22Rv1 (cell line): ENCODE data around the gene JPH3.

ENCODE experiments used
- H3K27ac ChIP-seq: fragments of 450-650 bp; 2 replicates; pipeline ENCODE4 v1.5.1; 2017
- ZFX ChIP-seq: fragments of 450-650 bp; IDR thresholded peaks from 2 replicates; pipeline ENCODE4 v1.6.1; 2017; ENCODE audit warnings: antibody characterized with exemption, borderline replicate concordance
- TF ChIP-seq, protein P1 (sequence below): fragments of 450-650 bp; IDR thresholded peaks from 2 replicates; pipeline ENCODE4 v1.5.1; 2017; ENCODE audit warnings: mild to moderate bottlenecking

Gene JPH3

DNA sequence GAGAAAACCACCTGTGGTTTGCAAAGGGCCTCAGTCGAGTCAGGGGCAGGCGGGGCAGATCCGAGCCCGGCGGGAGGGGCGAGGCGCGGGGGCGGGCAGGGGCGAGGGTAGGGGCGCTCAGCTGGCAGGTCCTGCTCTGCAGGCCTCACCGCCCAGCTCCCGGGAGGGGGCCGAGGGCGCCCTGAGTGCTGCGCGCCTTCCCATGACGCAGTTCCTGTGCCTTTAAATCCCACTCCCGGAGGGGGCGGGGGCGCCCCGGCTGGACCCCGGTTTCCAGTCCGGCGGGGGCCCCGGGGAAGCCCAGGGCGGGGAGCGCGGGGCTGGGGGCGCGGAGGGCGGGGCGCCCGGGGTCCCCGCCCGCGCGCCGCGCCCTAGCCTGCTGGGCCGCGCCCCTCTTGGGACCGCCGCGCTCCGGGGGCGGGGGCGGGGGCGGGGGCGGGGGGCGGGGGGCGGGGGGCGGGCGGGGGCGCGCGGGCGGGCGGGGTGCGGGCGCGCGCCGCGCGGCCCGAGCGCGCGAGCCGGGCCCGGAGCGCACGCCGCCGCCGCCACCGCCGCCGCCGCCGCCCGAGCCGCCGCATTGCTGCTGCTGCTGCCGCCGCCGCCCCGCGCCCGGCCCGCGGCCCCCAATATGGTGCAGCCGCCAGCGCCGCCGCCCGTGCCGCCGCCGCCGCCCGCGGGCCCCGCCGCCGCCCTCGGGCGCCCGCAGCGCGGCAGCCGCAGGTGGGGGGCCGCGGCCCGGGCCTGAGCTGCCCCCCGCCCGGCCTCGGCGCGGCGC lies at the start of gene JPH3:
JPH3 (plus strand) TSS at position 508 of the 775 bp plus-strand sequence. CDS start 639 bp downstream, outside the sequence.
- H3K27ac ChIP-seq = no peak within 1 kb of the TSS
- TF ChIP-seq, protein P1, sequence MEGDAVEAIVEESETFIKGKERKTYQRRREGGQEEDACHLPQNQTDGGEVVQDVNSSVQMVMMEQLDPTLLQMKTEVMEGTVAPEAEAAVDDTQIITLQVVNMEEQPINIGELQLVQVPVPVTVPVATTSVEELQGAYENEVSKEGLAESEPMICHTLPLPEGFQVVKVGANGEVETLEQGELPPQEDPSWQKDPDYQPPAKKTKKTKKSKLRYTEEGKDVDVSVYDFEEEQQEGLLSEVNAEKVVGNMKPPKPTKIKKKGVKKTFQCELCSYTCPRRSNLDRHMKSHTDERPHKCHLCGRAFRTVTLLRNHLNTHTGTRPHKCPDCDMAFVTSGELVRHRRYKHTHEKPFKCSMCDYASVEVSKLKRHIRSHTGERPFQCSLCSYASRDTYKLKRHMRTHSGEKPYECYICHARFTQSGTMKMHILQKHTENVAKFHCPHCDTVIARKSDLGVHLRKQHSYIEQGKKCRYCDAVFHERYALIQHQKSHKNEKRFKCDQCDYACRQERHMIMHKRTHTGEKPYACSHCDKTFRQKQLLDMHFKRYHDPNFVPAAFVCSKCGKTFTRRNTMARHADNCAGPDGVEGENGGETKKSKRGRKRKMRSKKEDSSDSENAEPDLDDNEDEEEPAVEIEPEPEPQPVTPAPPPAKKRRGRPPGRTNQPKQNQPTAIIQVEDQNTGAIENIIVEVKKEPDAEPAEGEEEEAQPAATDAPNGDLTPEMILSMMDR = no peak
- no peak for TF ChIP-seq ZFX

DNA sequence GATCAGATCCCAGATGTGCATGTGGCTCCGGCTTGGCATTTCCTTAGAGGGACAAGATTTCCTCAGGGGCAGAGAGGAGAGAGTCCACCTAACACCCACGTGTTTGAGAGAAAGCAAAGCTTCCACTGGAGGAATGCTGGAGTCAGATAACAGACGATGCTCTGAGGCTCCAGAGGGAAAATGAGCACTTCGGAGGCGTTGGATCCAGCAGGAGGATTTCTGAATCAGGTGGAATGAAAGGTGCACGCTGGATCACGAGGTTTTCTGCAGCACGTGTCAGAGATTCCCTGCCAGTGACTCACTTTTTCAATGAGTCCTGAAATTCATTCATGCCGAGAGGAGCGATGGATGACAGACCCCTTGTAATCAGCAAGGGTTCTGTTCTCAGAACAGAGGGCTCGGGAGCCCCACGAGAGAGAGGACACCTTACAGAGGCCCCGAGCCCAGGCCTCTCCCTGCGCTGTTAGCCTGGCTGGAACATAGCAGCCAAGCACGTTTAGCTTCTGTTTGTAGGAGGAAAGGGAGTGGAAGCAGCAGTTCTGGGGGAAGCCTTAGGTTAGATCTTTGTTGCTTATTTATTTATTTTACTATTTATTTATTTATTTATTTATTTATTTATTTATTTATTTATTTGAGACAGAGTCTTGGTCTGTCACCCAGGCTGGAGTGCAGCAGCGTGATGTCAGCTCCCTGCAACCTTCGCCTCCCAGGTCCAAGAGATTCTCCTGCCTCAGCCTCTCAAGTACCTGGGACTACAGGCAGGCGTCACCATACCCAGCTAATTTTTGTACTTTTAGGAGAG lies 49.3 kb upstream of the JPH3 start:
- TF ChIP-seq, protein P1 = no peak
- no peak overlapping the region for H3K27ac ChIP-seq

DNA sequence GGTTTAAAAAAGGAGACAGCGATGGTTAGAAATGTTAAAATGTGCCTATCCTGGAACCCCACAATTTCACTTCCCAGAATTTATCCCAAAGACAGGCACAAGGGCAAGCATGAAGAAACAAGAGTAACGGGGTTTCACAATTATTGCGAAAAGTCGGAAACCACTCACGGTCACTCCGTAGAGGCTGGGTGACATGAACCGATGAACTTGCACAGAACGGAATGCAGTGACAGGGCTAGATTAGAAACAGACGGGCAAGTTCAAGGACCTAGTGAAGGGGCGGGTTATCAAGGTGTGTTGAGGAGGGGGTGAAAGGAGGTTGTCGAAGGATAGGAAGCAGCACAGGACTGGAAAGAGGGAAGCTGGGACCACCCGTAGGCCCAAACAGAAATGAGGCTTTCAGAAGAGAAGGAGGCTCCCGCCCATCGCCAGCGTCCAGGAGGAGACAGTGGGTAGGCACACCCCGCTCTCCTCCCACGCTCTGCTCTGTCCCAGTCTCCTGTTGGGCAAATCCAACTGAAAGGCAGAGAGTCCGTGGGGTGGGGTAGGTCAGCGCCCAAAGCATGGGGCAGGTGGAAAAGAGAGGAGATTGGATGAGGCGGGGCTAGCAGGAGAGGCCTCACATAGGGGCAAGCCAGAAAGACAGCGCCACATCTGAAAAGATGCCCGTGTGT lies 47.4 kb upstream of the JPH3 start:
- TF ChIP-seq, protein P1 = no peak
- no peak for TF ChIP-seq ZFX
- H3K27ac ChIP-seq = no peak overlapping the region

DNA sequence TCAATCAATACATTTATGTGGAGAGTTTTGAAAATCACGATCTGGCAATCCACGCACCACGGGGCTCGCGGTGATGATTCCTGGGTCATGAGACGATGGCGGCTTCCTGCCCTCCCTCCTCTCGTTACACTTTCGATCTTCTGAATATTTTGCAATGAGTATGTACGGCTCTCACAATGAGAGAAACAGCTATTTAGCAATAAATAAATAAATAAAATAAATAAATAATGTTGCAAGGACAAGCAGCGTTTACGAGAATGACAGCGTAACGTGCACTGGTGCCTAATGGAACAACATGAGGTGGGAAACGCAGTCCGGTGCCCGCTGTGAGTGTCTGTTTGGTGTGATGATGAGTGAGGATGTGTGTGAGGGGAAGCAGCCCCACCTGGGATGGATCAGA lies 46.7 kb upstream of the JPH3 start:
- H3K27ac ChIP-seq = no peak overlapping the region
- TF ChIP-seq, protein P1 = no peak
- no peak for TF ChIP-seq ZFX

DNA sequence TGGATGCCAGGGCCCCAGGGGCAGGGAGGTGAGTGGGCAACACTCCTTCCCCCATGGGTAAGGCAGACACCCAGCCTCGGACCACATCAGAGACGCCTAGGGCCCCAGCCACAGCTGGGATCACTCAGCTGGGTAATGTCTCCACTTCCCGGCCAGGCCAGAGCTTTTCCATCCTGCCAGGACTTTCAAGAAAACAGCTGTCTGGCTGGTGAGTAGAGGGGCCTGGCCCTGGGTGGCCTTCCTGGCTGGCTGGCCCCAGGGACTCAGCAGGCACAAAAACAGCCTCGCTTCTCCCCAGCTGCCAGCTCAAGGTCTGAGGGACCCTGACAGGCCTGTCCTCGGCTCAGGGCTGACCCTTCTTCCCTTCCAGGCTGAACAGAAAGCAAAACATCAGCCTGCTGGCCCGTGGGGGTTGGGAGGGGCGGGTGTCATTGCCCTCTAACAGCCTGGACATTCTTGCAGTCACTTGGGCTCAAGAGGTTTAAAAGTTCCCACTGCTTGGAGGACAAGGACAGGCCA lies 45.3 kb upstream of the JPH3 start:
- TF ChIP-seq, protein P1 = no peak
- no peak for TF ChIP-seq ZFX
- no peak overlapping the region for H3K27ac ChIP-seq

DNA sequence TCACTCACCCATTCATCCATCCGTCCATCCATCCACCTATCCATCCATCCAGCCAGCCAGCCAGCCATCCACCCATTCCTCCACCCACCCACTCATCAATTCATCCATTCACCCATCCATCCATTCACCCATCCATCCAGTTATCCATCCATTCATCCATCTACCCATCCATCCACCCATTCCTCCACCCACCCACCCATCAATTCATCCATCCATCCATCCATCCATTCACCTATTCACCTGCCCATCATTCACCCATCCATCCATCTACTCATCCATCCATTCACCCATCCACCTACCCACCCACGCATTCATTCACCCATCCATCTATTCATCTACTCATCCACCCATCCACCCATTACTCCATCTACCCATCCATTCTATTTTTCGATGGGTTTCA lies 43.6 kb upstream of the JPH3 start:
- TF ChIP-seq, protein P1 = no peak

More for the DNA sequence above, 43.6 kb upstream of the JPH3 start:
- no peak overlapping the region for H3K27ac ChIP-seq
